HUDEP-2 (cell line): ENCODE data around the gene PCSK2.
"Not testable (repeated sequence)": the region's sequence is repeated elsewhere in the genome, so short reads cannot be mapped to it uniquely, and the experiment has no call there.

ENCODE experiments used
- DNase-seq, 76 experiments: peaks; one replicate each; lab custom pipeline; 2025; ENCODE audit not compliant: unreplicated experiment in 76 of 76; lab: John Stamatoyannopoulos, UW

Gene PCSK2

GRCh38 chr20:17226410-17227218 lies at the start of gene PCSK2:
Gene PCSK2, plus strand, starts transcription at chr20:17227040. Its CDS starts 266 bp downstream, at chr20:17227306.
- DNase-seq = peak in 1 of 76 experiments; percentile 6

- DNase-seq = no peak
Observed at GRCh38 chr20:17177341-17177740, 49.5 kb upstream of the PCSK2 start.

GRCh38 chr20:17179840-17180239 lies 47.0 kb upstream of the PCSK2 start:
- no peak for DNase-seq

- DNase-seq = no peak
Observed at GRCh38 chr20:17189976-17190695, 36.7 kb upstream of the PCSK2 start.

GRCh38 chr20:17197041-17197440 lies 29.8 kb upstream of the PCSK2 start:
- no peak for DNase-seq

- DNase-seq = no peak
Observed at GRCh38 chr20:17202030-17202429, 24.8 kb upstream of the PCSK2 start.

- no peak for DNase-seq
Observed at GRCh38 chr20:17202673-17203072, 24.2 kb upstream of the PCSK2 start.

- no peak for DNase-seq
Observed at GRCh38 chr20:17205084-17205813, 21.6 kb upstream of the PCSK2 start.

- DNase-seq = no peak
Observed at GRCh38 chr20:17210387-17210786, 16.5 kb upstream of the PCSK2 start.

- no peak for DNase-seq
Observed at GRCh38 chr20:17210983-17211382, 15.9 kb upstream of the PCSK2 start.

GRCh38 chr20:17215167-17215566 lies 11.7 kb upstream of the PCSK2 start:
- DNase-seq = no peak

GRCh38 chr20:17219856-17220255 lies 7.0 kb upstream of the PCSK2 start:
- not testable (repeated sequence) for DNase-seq

GRCh38 chr20:17223553-17223952 lies 3.3 kb upstream of the PCSK2 start:
- DNase-seq = no peak

GRCh38 chr20:17225851-17226409 lies 910 bp upstream of the PCSK2 start:
- DNase-seq = no peak

- DNase-seq = no peak
Observed at GRCh38 chr20:17227219-17227575, 357 bp downstream of the PCSK2 start.

- no peak for DNase-seq
Observed at GRCh38 chr20:17227669-17228623, 1.1 kb downstream of the PCSK2 start.

- DNase-seq = peak in 8 of 76 experiments; percentile 1 to 39 (median 4)
Observed at GRCh38 chr20:17228624-17229061, 1.8 kb downstream of the PCSK2 start.

GRCh38 chr20:17229256-17229655 lies 2.4 kb downstream of the PCSK2 start:
- no peak for DNase-seq

- DNase-seq = no peak
Observed at GRCh38 chr20:17233626-17234025, 6.8 kb downstream of the PCSK2 start.

GRCh38 chr20:17236766-17237165 lies 9.9 kb downstream of the PCSK2 start:
- no peak for DNase-seq
